CD14-positive monocyte (primary cell): ENCODE measurements around the gene FAM136A. TPM values are rescaled to one million over a fixed set of nuclear protein-coding genes. Genes with fewer than 3 reads are reported as not detected.

Experiments
- DNase-seq, 3 donors: peaks; one replicate each; pipeline ENCODE4 v3.0.0-alpha.2; 2011 to 2022
- H2AFZ ChIP-seq: 2 replicates; pipeline ENCODE4 v1.6.0; 2012; ENCODE audit warnings: mild to moderate bottlenecking, low read depth, low read length, inconsistent platforms; ENCODE audit not compliant: insufficient read depth, poor library complexity, severe bottlenecking
- H3K27ac ChIP-seq, 2 donors: 1 replicate in 1 of 2; 2 replicates in 1 of 2; pipeline ENCODE4 v1.5.1; 2012 to 2013; ENCODE audit warnings: low read length in 2 of 2, control low read depth in 1 of 2, inconsistent platforms in 1 of 2, low read depth in 1 of 2, mild to moderate bottlenecking in 1 of 2
- H3K27me3 ChIP-seq, 2 donors: one replicate each; pipeline versions ENCODE4 v1.6.0 to v1.6.1; 2011 to 2013; ENCODE audit warnings: low read length in 2 of 2; ENCODE audit not compliant: control insufficient read depth in 2 of 2, insufficient read depth in 2 of 2
- H3K36me3 ChIP-seq, 2 donors: replicated peaks in 1 of 2; 1 replicate in 1 of 2; 2 replicates in 1 of 2; pipeline versions ENCODE4 v1.5.1 to v1.6.1; 2012 to 2013; ENCODE audit warnings: low read length in 2 of 2, control low read depth in 1 of 2, inconsistent platforms in 1 of 2, mild to moderate bottlenecking in 1 of 2; ENCODE audit not compliant: insufficient read depth in 2 of 2, control insufficient read depth in 1 of 2
- H3K4me1 ChIP-seq, 2 donors: 1 replicate in 1 of 2; 2 replicates in 1 of 2; pipeline versions ENCODE4 v1.5.1 to v1.6.1; 2012 to 2013; ENCODE audit warnings: low read length in 2 of 2, control low read depth in 1 of 2, inconsistent platforms in 1 of 2, mild to moderate bottlenecking in 1 of 2, moderate library complexity in 1 of 2; ENCODE audit not compliant: insufficient read depth in 2 of 2, control insufficient read depth in 1 of 2
- H3K4me2 ChIP-seq: replicated peaks from 2 replicates; pipeline ENCODE3; 2012; ENCODE audit warnings: low read length, moderate library complexity, mild to moderate bottlenecking; ENCODE audit not compliant: poor library complexity, severe bottlenecking; ENCODE audit errors: extremely low read depth
- H3K4me3 ChIP-seq, 3 experiments: fragments of 200-600 bp in 1 of 3; sonication (generic) in 1 of 3; replicated peaks in 1 of 3; 1 replicate in 2 of 3; 2 replicates in 1 of 3; pipeline ENCODE4 v1.5.1; 2011 to 2013; ENCODE audit warnings: low read length in 3 of 3, mild to moderate bottlenecking in 3 of 3, control low read depth in 2 of 3, low read depth in 2 of 3, inconsistent platforms in 1 of 3, moderate library complexity in 1 of 3
- H3K79me2 ChIP-seq: 2 replicates; pipeline ENCODE4 v1.6.0; 2012; ENCODE audit warnings: mild to moderate bottlenecking, control low read depth, inconsistent platforms, low read length, moderate library complexity; ENCODE audit not compliant: insufficient read depth
- H3K9ac ChIP-seq: 2 replicates; pipeline ENCODE4 v1.6.0; 2017; ENCODE audit warnings: low read length, mild to moderate bottlenecking; ENCODE audit not compliant: insufficient read depth, poor library complexity, severe bottlenecking
- H3K9me3 ChIP-seq, 2 donors: replicated peaks in 1 of 2; 1 replicate in 1 of 2; 2 replicates in 1 of 2; pipeline versions ENCODE4 v1.5.1 to v1.6.1; 2012 to 2013; ENCODE audit warnings: low read length in 2 of 2, control low read depth in 1 of 2; ENCODE audit not compliant: control insufficient read depth in 1 of 2, insufficient read depth in 1 of 2
- H4K20me1 ChIP-seq: 2 replicates; pipeline ENCODE4 v1.6.0; 2012; ENCODE audit warnings: mild to moderate bottlenecking, low read length, control low read depth, moderate library complexity; ENCODE audit not compliant: insufficient read depth
- H3K27ac Mint-ChIP-seq, 7 donors: one replicate each; pipeline ENCODE4 v1.8.0; 2020; ENCODE audit warnings: mild to moderate bottlenecking in 7 of 7, mixed read lengths in 7 of 7, moderate library complexity in 6 of 7, inconsistent platforms in 2 of 7
- H3K27me3 Mint-ChIP-seq, 3 donors: one replicate each; pipeline ENCODE4 v1.8.0; 2021 to 2022; ENCODE audit warnings: low read depth in 3 of 3, mild to moderate bottlenecking in 3 of 3, mixed read lengths in 3 of 3, moderate library complexity in 3 of 3, inconsistent platforms in 1 of 3
- H3K36me3 Mint-ChIP-seq, 2 donors: one replicate each; pipeline ENCODE4 v1.8.0; 2020; ENCODE audit warnings: mixed read lengths in 2 of 2, inconsistent platforms in 1 of 2, mild to moderate bottlenecking in 1 of 2
- H3K4me1 Mint-ChIP-seq: one replicate; pipeline ENCODE4 v1.8.0; 2020; ENCODE audit warnings: mild to moderate bottlenecking, mixed read lengths
- H3K4me3 Mint-ChIP-seq, 2 donors: one replicate each; pipeline ENCODE4 v1.8.0; 2020; ENCODE audit warnings: mild to moderate bottlenecking in 2 of 2, mixed read lengths in 2 of 2, moderate library complexity in 1 of 2
- H3K9me3 Mint-ChIP-seq, 7 donors: one replicate each; pipeline ENCODE4 v1.8.0; 2020 to 2022; ENCODE audit warnings: mixed read lengths in 7 of 7, mild to moderate bottlenecking in 6 of 7, moderate library complexity in 6 of 7, inconsistent platforms in 2 of 7
- WGBS: methylation state at CpG from one replicate; pipeline ENCODE4 v1.1.5; 2013; ENCODE audit warnings: missing lambda C conversion rate; ENCODE audit not compliant: insufficient coverage; 5-methylcytosine and 5-hydroxymethylcytosine counted together
- intact Hi-C, 2 donors: fragments of 100-400 bp; cut with micrococcal nuclease; formaldehyde crosslinking; loops; one replicate each; pipeline versions ENCODE4 v1.15.0 to v1.15.1; 2023
- polyA plus RNA-seq, 3 donors: library from polyadenylated mRNA; depleted of rRNA in 1 of 3; unstranded in 2 of 3; stranded (reverse) in 1 of 3; fragments of 300-500 nt in 2 of 3; fragments of >200 nt in 1 of 3; fragmentation: Illumina TruSeq in 2 of 3; gene quantifications; 1 replicate in 2 of 3; 2 replicates in 1 of 3; pipeline ENCODE4 v1.2.3, GENCODE V29; 2012 to 2021
- TF ChIP-seq, protein P1 (sequence below): fragments of 200-600 bp; IDR thresholded peaks from one replicate; pipeline ENCODE4 v1.8.0; 2022; ENCODE audit warnings: antibody characterized with exemption, mild to moderate bottlenecking

Gene FAM136A
- polyA plus RNA-seq, 3 donors = 26.1 to 31.8 (median 30.1) TPM

DNA sequence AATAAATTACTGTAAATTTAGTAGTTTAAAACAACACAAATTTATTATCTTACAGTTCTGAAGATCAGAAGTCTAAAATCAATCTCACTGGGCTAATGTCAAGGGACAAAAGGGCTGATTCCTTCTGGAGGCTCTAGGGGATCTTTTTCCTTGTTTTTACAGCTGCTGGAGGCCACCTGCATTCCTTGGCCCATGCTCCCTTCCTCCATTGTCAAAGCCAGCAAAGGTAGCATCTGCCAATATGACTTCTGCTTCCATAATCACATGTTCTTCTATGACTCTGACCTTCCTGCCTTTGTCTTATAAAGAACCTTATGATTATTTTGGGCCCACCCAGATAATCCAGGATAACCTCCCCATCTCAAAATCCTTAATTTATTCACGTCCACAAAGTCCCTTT, 46.0 kb upstream of the FAM136A start:
- H3K27ac Mint-ChIP-seq = no peak overlapping the region
- WGBS = no CpG with 5 or more reads among the region's 1 CpG
- no peaks in the 10 kb centered on the region for H3K4me1 Mint-ChIP-seq
- no peaks in the 10 kb centered on the region for H3K9me3 ChIP-seq
- H3K36me3 Mint-ChIP-seq = no peaks in the 10 kb centered on the region
- H3K27me3 ChIP-seq = peaks cover 2% of the 10 kb centered on the region in 2 donors
- no peak overlapping the region for H3K27ac ChIP-seq
- peaks cover 0 to 1% (median 0%) of the 10 kb centered on the region in 7 donors for H3K9me3 Mint-ChIP-seq
- no peak overlapping the region for H3K4me3 ChIP-seq
- H3K4me3 Mint-ChIP-seq = no peak overlapping the region
- TF ChIP-seq, protein P1, sequence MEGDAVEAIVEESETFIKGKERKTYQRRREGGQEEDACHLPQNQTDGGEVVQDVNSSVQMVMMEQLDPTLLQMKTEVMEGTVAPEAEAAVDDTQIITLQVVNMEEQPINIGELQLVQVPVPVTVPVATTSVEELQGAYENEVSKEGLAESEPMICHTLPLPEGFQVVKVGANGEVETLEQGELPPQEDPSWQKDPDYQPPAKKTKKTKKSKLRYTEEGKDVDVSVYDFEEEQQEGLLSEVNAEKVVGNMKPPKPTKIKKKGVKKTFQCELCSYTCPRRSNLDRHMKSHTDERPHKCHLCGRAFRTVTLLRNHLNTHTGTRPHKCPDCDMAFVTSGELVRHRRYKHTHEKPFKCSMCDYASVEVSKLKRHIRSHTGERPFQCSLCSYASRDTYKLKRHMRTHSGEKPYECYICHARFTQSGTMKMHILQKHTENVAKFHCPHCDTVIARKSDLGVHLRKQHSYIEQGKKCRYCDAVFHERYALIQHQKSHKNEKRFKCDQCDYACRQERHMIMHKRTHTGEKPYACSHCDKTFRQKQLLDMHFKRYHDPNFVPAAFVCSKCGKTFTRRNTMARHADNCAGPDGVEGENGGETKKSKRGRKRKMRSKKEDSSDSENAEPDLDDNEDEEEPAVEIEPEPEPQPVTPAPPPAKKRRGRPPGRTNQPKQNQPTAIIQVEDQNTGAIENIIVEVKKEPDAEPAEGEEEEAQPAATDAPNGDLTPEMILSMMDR = no peak
- H3K36me3 ChIP-seq = no peaks in the 10 kb centered on the region
- no peaks in the 10 kb centered on the region for H3K79me2 ChIP-seq
- no peaks in the 10 kb centered on the region for H3K4me1 ChIP-seq
- no peak overlapping the region for H2AFZ ChIP-seq
- H3K4me2 ChIP-seq = no peak overlapping the region
- intact Hi-C loops = no loop called here
- peaks cover 15 to 25% (median 20%) of the 10 kb centered on the region in 3 donors for H3K27me3 Mint-ChIP-seq
- H4K20me1 ChIP-seq = no peaks in the 10 kb centered on the region
- DNase-seq = no peak
- H3K9ac ChIP-seq = no peak overlapping the region

DNA sequence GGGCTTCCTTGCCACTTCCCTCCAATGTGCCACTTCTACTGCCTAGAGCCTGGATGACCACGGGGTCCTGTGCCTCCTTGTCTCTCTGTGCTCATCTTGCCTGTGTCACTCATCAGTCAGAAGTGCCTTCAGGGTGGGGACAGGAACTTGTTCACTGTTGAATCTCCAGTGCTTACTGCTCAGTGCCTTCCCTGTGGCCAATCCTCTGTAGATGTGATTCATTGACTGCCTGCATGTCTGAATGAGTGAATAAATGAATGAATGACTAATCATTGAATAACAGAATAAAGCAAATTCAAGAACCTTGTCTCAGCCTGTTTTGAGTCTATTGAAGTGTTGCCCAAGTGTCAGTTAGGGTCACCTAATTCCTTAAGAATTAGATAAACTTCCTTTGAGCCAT, 42.3 kb upstream of the FAM136A start:
- H3K4me2 ChIP-seq = no peak overlapping the region
- Mint-ChIP-seq H3K27ac (no peak overlapping the region), H3K4me1 (no peaks in the 10 kb centered on the region), H3K27me3 (peaks cover 3 to 20% (median 11%) of the 10 kb centered on the region in 3 donors), H3K36me3 (no peaks in the 10 kb centered on the region), H3K4me3 (no peak overlapping the region), H3K9me3 (peaks cover 0 to 2% (median 0%) of the 10 kb centered on the region in 7 donors)
- H3K79me2 ChIP-seq = no peaks in the 10 kb centered on the region
- intact Hi-C loops = no loop called here
- WGBS = 50% methylated on average over 1 of the region's 1 CpG
- no peak overlapping the region for H2AFZ ChIP-seq
- no peaks in the 10 kb centered on the region for H3K4me1 ChIP-seq
- TF ChIP-seq, protein P1 = no peak
- no peak overlapping the region for H3K4me3 ChIP-seq
- no peak overlapping the region for H3K27ac ChIP-seq
- peak in 1 of 3 donors; percentile 10 for DNase-seq
- H3K9ac ChIP-seq = no peak overlapping the region
- peaks cover 0 to 2% of the 10 kb centered on the region in 2 donors for H3K27me3 ChIP-seq
- no peaks in the 10 kb centered on the region for H3K36me3 ChIP-seq
- H3K9me3 ChIP-seq = no peaks in the 10 kb centered on the region
- no peaks in the 10 kb centered on the region for H4K20me1 ChIP-seq
